ENCODE results near the gene TBC1D9B. TPM values are rescaled to one million over a fixed set of nuclear protein-coding genes. Genes with fewer than 3 reads are reported as not detected.

Gene TBC1D9B
- total and polyA plus RNA-seq, 9 of the 15 experiments (the other 6 are each of a cell fraction or from before 2014, with no cell fraction given), result 2.9 to 59.1 (median 33.5) TPM

- TF ChIP-seq, protein P1, sequence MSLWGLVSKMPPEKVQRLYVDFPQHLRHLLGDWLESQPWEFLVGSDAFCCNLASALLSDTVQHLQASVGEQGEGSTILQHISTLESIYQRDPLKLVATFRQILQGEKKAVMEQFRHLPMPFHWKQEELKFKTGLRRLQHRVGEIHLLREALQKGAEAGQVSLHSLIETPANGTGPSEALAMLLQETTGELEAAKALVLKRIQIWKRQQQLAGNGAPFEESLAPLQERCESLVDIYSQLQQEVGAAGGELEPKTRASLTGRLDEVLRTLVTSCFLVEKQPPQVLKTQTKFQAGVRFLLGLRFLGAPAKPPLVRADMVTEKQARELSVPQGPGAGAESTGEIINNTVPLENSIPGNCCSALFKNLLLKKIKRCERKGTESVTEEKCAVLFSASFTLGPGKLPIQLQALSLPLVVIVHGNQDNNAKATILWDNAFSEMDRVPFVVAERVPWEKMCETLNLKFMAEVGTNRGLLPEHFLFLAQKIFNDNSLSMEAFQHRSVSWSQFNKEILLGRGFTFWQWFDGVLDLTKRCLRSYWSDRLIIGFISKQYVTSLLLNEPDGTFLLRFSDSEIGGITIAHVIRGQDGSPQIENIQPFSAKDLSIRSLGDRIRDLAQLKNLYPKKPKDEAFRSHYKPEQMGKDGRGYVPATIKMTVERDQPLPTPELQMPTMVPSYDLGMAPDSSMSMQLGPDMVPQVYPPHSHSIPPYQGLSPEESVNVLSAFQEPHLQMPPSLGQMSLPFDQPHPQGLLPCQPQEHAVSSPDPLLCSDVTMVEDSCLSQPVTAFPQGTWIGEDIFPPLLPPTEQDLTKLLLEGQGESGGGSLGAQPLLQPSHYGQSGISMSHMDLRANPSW (CRISPR knock-in tag; IDR thresholded peaks at IDR 0.05), result no peak
- TF ChIP-seq POLR2AphosphoS2 (IDR thresholded peaks at IDR 0.05; ENCODE audit: low read length) (no peak), DPF2 (IDR thresholded peaks at IDR 0.05) (no peak), ZSCAN29 (IDR thresholded peaks at IDR 0.05) (no peak), POLR2H (tag; IDR thresholded peaks at IDR 0.05; ENCODE audit: low read depth) (0 out of 2 replicates have a peak, but pooled peaks have one; percentile 12), HLTF (IDR thresholded peaks at IDR 0.05) (no peak), RBM17 (IDR thresholded peaks at IDR 0.05; ENCODE audit: borderline replicate concordance, low read depth, low read length) (no peak), GTF2A2 (tag; IDR thresholded peaks at IDR 0.05) (peak; percentile 75), CAMTA2 (CRISPR knock-in tag; conservative IDR thresholded peaks at IDR 0.05) (no peak), ZNF3 (CRISPR knock-in tag; IDR thresholded peaks at IDR 0.05) (no peak), ZNF551 (CRISPR knock-in tag; IDR thresholded peaks at IDR 0.05) (no peak), ESRRB (CRISPR knock-in tag; IDR thresholded peaks at IDR 0.05; ENCODE audit: borderline replicate concordance) (no peak), POLR2B (IDR thresholded peaks at IDR 0.05; ENCODE audit: low read depth, partially characterized antibody) (no peak), HDAC2 (IDR thresholded peaks at IDR 0.05) (peak; percentile 18; the same call in 1 of the 2 replicates)
- TF ChIP-seq, protein P2, sequence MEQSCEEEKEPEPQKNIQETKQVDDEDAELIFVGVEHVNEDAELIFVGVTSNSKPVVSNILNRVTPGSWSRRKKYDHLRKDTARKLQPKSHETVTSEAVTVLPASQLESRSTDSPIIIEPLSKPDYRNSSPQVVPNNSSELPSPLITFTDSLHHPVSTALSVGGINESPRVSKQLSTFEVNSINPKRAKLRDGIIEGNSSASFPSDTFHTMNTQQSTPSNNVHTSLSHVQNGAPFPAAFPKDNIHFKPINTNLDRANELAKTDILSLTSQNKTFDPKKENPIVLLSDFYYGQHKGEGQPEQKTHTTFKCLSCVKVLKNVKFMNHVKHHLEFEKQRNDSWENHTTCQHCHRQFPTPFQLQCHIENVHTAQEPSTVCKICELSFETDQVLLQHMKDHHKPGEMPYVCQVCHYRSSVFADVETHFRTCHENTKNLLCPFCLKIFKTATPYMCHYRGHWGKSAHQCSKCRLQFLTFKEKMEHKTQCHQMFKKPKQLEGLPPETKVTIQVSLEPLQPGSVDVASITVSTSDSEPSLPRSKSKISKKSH (CRISPR knock-in tag; IDR thresholded peaks at IDR 0.05), result no peak
- TF ChIP-seq, protein P3, sequence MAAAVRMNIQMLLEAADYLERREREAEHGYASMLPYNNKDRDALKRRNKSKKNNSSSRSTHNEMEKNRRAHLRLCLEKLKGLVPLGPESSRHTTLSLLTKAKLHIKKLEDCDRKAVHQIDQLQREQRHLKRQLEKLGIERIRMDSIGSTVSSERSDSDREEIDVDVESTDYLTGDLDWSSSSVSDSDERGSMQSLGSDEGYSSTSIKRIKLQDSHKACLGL (CRISPR knock-in tag; IDR thresholded peaks at IDR 0.05; ENCODE audit: borderline replicate concordance, poor library complexity, severe bottlenecking), result peak; percentile 88
- TF ChIP-seq, protein P4, sequence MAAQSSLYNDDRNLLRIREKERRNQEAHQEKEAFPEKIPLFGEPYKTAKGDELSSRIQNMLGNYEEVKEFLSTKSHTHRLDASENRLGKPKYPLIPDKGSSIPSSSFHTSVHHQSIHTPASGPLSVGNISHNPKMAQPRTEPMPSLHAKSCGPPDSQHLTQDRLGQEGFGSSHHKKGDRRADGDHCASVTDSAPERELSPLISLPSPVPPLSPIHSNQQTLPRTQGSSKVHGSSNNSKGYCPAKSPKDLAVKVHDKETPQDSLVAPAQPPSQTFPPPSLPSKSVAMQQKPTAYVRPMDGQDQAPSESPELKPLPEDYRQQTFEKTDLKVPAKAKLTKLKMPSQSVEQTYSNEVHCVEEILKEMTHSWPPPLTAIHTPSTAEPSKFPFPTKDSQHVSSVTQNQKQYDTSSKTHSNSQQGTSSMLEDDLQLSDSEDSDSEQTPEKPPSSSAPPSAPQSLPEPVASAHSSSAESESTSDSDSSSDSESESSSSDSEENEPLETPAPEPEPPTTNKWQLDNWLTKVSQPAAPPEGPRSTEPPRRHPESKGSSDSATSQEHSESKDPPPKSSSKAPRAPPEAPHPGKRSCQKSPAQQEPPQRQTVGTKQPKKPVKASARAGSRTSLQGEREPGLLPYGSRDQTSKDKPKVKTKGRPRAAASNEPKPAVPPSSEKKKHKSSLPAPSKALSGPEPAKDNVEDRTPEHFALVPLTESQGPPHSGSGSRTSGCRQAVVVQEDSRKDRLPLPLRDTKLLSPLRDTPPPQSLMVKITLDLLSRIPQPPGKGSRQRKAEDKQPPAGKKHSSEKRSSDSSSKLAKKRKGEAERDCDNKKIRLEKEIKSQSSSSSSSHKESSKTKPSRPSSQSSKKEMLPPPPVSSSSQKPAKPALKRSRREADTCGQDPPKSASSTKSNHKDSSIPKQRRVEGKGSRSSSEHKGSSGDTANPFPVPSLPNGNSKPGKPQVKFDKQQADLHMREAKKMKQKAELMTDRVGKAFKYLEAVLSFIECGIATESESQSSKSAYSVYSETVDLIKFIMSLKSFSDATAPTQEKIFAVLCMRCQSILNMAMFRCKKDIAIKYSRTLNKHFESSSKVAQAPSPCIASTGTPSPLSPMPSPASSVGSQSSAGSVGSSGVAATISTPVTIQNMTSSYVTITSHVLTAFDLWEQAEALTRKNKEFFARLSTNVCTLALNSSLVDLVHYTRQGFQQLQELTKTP (IDR thresholded peaks at IDR 0.05; ENCODE audit: low read depth in 1 of 2, partially characterized antibody in 2 of 2), result no peak
- TF ChIP-seq, protein P5, sequence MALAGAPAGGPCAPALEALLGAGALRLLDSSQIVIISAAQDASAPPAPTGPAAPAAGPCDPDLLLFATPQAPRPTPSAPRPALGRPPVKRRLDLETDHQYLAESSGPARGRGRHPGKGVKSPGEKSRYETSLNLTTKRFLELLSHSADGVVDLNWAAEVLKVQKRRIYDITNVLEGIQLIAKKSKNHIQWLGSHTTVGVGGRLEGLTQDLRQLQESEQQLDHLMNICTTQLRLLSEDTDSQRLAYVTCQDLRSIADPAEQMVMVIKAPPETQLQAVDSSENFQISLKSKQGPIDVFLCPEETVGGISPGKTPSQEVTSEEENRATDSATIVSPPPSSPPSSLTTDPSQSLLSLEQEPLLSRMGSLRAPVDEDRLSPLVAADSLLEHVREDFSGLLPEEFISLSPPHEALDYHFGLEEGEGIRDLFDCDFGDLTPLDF (CRISPR knock-in tag; IDR thresholded peaks at IDR 0.05), result no peak
These were observed 88.2 kb downstream of the TBC1D9B start (continued) for GRCh38 chr5:179819296-179820126.

Data from K562 (cell line).